22Rv1 (cell line): Measurements from ENCODE around the gene BTBD9.

Experiments
- ZFX ChIP-seq: fragments of 450-650 bp; IDR thresholded peaks from 2 replicates; pipeline ENCODE4 v1.6.1; 2017; ENCODE audit warnings: antibody characterized with exemption, borderline replicate concordance
- TF ChIP-seq, protein P1 (sequence below): fragments of 450-650 bp; IDR thresholded peaks from 2 replicates; pipeline ENCODE4 v1.5.1; 2017; ENCODE audit warnings: mild to moderate bottlenecking

DNA sequence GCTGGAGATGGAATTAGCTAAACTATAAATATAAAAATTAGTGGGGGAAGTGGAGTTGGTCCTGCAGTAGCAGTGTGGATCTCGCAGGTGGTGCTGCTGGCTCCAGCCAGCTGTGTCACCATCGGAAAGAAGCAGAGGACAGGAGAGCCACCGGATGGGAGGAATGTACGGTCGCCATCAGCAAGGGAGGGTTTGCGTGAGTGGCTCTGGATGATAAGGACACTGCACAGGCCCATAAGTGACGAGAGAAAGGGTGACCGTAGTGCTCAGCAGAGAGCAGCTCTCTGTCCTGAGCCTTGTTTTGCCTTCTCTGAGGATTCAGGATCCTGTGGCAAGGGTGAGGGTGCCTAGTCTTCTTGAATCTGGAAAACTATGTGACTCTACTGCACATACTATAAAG, 441.5 kb downstream of the BTBD9 start:
- TF ChIP-seq, protein P1, sequence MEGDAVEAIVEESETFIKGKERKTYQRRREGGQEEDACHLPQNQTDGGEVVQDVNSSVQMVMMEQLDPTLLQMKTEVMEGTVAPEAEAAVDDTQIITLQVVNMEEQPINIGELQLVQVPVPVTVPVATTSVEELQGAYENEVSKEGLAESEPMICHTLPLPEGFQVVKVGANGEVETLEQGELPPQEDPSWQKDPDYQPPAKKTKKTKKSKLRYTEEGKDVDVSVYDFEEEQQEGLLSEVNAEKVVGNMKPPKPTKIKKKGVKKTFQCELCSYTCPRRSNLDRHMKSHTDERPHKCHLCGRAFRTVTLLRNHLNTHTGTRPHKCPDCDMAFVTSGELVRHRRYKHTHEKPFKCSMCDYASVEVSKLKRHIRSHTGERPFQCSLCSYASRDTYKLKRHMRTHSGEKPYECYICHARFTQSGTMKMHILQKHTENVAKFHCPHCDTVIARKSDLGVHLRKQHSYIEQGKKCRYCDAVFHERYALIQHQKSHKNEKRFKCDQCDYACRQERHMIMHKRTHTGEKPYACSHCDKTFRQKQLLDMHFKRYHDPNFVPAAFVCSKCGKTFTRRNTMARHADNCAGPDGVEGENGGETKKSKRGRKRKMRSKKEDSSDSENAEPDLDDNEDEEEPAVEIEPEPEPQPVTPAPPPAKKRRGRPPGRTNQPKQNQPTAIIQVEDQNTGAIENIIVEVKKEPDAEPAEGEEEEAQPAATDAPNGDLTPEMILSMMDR = no peak
- no peak for TF ChIP-seq ZFX
